ENCODE results near the gene TMEM51. TPM values are rescaled to one million over a fixed set of nuclear protein-coding genes. Genes with fewer than 3 reads are reported as not detected.

TMEM51 gene
- polyA plus RNA-seq, 1 experiment: 28.6 TPM

GRCh38 chr1:15246960-15247614 is 93.5 kb downstream of the TMEM51 start, which contains the start of gene FHAD1:
TSS of gene FHAD1 (plus strand) at chr1:15247223. CDS start at chr1:15251785, 4,562 bp downstream.
- CTCF ChIA-PET: no interaction called here

DNA sequence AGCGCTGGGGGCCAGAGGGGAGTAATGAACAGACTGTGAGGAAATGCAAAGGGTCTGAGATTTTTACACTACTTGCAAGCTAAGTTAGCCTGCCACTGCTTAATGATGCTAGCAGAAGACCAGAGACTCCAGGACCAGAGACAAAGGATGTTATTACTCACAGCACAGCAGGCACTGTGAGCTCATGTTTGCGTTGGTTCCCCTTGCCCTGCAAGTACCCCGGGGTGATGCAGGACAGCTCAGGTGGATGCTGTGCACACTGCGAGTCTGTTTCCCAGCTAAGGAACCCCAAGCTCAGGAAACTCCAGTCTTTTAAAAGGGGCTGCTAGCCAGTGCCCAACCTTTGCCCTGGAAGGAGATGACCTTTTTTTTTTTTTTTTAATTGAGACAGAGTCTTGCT is 94.7 kb downstream of the TMEM51 start:
- H3K9me3 ChIP-seq (ENCODE audit: control insufficient read depth, insufficient read depth, low read length): no peaks in the 10 kb centered on the region; the same call in 1 of the 2 replicates
- H3K27ac ChIP-seq (ENCODE audit: low read depth, low read length): no peak overlapping the region
- no peak for DNase-seq (ENCODE audit: low read depth, low spot score)
- POLR2A ChIA-PET: no interaction called here
- H3K4me3 ChIP-seq (ENCODE audit: low read depth, low read length): no peak overlapping the region
- peaks cover 38% of the 10 kb centered on the region for H3K27me3 ChIP-seq (ENCODE audit: control insufficient read depth, insufficient read depth, low read length)
- no peak for TF ChIP-seq CTCF (IDR thresholded peaks at IDR 0.05; ENCODE audit: low read depth, low read length)
- CTCF ChIA-PET: interaction anchor here (0.7 to 1.4 kb wide), 3 partner anchors 24 to 123 kb away, joined by 6 to 9 read pairs (median 6); no protein-coding TSS in a partner anchor

More at GRCh38 chr1:15246960-15247614, 93.5 kb downstream of the TMEM51 start, which contains the start of gene FHAD1:
- Histone ChIP-seq H3K27me3 (ENCODE audit: control insufficient read depth, insufficient read depth, low read length) (peaks cover 32% of the 10 kb centered on the region), H3K27ac (ENCODE audit: low read depth, low read length) (peak within 1 kb of the TSS; percentile 31), H3K4me3 (ENCODE audit: low read depth, low read length) (peak within 1 kb of the TSS; percentile 52), H3K9me3 (ENCODE audit: control insufficient read depth, insufficient read depth, low read length) (no peaks in the 10 kb centered on the region; the same call in 1 of the 2 replicates)
- TF ChIP-seq CTCF (IDR thresholded peaks at IDR 0.05; ENCODE audit: low read depth, low read length): no peak
- POLR2A ChIA-PET: interaction anchor here (0.6 kb wide), 1 partner anchor 209 kb away, joined by 3 read pairs; no protein-coding TSS in a partner anchor
- DNase-seq (ENCODE audit: low read depth, low spot score): no peak

DNA sequence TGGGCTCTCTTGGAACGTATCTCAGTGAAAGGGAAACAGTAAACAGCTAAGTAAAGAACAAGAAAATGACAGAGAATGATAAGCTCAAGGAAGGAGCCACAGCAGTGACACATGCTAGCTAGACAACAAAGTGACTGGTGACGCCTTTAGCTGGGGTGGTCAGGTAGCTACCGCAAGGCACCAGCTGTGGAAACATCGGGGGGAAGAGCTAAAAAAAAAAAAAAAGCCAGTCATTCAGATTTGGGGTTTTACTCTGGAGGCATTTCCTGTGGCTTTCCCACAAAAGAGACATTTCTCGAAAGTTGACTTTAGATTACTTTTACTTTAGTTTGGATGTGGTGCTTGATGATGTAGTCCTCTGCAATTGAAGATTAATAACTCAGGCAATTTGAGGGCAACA is 95.5 kb downstream of the TMEM51 start:
- Histone ChIP-seq H3K27ac (ENCODE audit: low read depth, low read length) (no peak overlapping the region), H3K4me3 (ENCODE audit: low read depth, low read length) (no peak overlapping the region), H3K27me3 (ENCODE audit: control insufficient read depth, insufficient read depth, low read length) (peaks cover 38% of the 10 kb centered on the region), H3K9me3 (ENCODE audit: control insufficient read depth, insufficient read depth, low read length) (no peaks in the 10 kb centered on the region; the same call in 1 of the 2 replicates)
- CTCF ChIA-PET: interaction anchor here (0.6 to 1.4 kb wide), 4 partner anchors 14 to 97 kb away, joined by 3 to 9 read pairs (median 5); no protein-coding TSS in a partner anchor
- no peak for TF ChIP-seq CTCF (IDR thresholded peaks at IDR 0.05; ENCODE audit: low read depth, low read length)
- POLR2A ChIA-PET: interaction anchor here (0.9 kb wide), 1 partner anchor 70 kb away, joined by 3 read pairs; no protein-coding TSS in a partner anchor
- DNase-seq (ENCODE audit: low read depth, low spot score): no peak

DNA sequence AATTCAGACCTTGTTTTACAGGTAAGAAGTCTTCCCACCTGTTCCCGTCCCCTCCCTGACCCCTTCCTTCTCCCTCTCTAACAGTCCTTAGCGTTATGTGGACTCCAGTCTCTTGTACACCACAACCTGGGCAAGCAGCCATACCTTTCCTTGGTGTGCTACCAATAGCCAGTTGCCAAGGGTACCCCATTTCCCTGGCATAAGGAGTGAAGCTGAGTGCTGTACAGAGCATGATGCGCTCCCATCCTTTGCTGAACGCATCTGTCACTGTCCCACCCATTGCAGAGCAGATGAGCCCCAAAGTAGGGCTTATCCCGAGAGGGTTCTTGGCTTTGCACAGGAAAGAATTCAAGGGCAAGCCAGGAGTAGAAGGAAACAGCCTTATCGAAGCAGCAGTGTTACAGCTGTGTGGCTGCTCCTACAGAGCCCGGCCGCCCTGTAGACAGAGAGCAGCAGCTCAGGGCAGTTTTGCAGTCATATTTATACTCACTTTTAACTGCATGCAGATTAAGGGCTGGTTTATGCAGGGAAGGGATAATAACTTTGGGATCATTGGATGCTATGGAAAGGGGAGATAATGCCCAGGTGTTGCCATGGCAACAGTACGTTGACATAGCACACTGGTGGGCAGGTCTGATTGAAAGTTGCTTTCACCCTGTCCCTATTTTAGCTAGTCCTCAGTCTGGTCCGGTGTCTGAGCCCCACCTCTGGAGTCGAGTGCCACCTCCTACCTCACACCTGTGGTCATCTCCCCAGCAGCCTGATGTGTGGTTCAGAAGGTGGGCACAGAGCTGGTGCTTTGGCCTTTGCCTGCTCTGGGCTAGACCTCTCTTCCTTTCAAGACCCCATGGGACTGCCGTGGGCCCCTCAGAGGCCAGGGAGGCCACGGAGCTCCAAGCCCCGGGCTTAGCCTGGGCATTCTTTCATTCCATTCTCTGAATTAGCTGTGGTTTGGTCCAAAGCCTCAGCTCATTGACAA is 98.6 kb downstream of the TMEM51 start:
- POLR2A ChIA-PET: no interaction called here
- H3K9me3 ChIP-seq (ENCODE audit: control insufficient read depth, insufficient read depth, low read length): no peaks in the 10 kb centered on the region; the same call in 1 of the 2 replicates
- H3K27me3 ChIP-seq (ENCODE audit: control insufficient read depth, insufficient read depth, low read length): peaks cover 38% of the 10 kb centered on the region
- no peak for DNase-seq (ENCODE audit: low read depth, low spot score)
- CTCF ChIA-PET: interaction anchor here (1.2 kb wide), 1 partner anchor 124 kb away, joined by 4 read pairs; no protein-coding TSS in a partner anchor
- TF ChIP-seq CTCF (IDR thresholded peaks at IDR 0.05; ENCODE audit: low read depth, low read length): no peak
- no peak overlapping the region for H3K4me3 ChIP-seq (ENCODE audit: low read depth, low read length)
- no peak overlapping the region for H3K27ac ChIP-seq (ENCODE audit: low read depth, low read length)

Measured in AG04450 (cell line).